H1 (cell line): ENCODE results near the gene LLGL2. TPM values are rescaled to one million over a fixed set of nuclear protein-coding genes. Genes with fewer than 3 reads are reported as not detected.

ENCODE experiments used
- CTCF ChIA-PET: fragments of 300-600 bp; sonication (Branson Sonifier 250); formaldehyde crosslinking; loops from one replicate; lab custom pipeline; 2021; ENCODE audit not compliant: partially characterized antibody; lab: Charles Lee
- POLR2A ChIA-PET: fragments of 300-600 bp; sonication (Branson Sonifier 250); formaldehyde crosslinking; loops from one replicate; lab custom pipeline; 2021; ENCODE audit warnings: inconsistent platforms; ENCODE audit not compliant: partially characterized antibody; lab: Charles Lee
- DNase-seq, 2 experiments: peaks; one replicate each; pipeline versions ENCODE4 v3.0.0 to v3.0.0-alpha.2; 2010 to 2022; ENCODE audit warnings: low spot score in 2 of 2, low read depth in 1 of 2, mixed read lengths in 1 of 2
- FAIRE-seq: peaks from 2 replicates; lab custom pipeline; 2011; peaks lifted over from hg19 to GRCh38; lab: Jason Lieb, UNC
- H2AFZ ChIP-seq: 2 replicates; pipeline ENCODE4 v1.8.1; 2012; ENCODE audit warnings: low read length, inconsistent platforms
- H2AK5ac ChIP-seq: 2 replicates; pipeline ENCODE4 v1.6.1; 2013; ENCODE audit warnings: low read depth, low read length
- H2BK120ac ChIP-seq: replicated peaks from 2 replicates; pipeline ENCODE3; 2013; ENCODE audit warnings: low read depth, low read length, inconsistent platforms
- H2BK12ac ChIP-seq: 2 replicates; pipeline ENCODE4 v1.6.1; 2013; ENCODE audit warnings: low read depth, low read length
- H2BK15ac ChIP-seq: 2 replicates; pipeline ENCODE4 v1.6.1; 2013; ENCODE audit warnings: low read length
- H2BK20ac ChIP-seq: 2 replicates; pipeline ENCODE4 v1.6.1; 2013; ENCODE audit warnings: low read length
- H2BK5ac ChIP-seq: 2 replicates; pipeline ENCODE4 v1.6.1; 2013; ENCODE audit warnings: low read depth, low read length
- H3K14ac ChIP-seq: 2 replicates; pipeline ENCODE4 v1.6.1; 2013; ENCODE audit warnings: inconsistent platforms; ENCODE audit not compliant: insufficient read length
- H3K18ac ChIP-seq: 2 replicates; pipeline ENCODE4 v1.6.1; 2013; ENCODE audit warnings: low read length; ENCODE audit errors: extremely low read depth
- H3K23ac ChIP-seq: 2 replicates; pipeline ENCODE4 v1.6.1; 2013; ENCODE audit warnings: inconsistent platforms; ENCODE audit not compliant: insufficient read length
- H3K23me2 ChIP-seq: 2 replicates; pipeline ENCODE4 v1.6.1; 2013; ENCODE audit warnings: low read depth, low read length
- H3K27ac ChIP-seq: 2 replicates; pipeline ENCODE4 v1.6.1; 2011; ENCODE audit warnings: low read depth, low read length, inconsistent platforms
- H3K27me3 ChIP-seq, 4 experiments: replicated peaks in 1 of 4; 1 replicate in 1 of 4; 2 replicates in 3 of 4; pipeline versions ENCODE4 v1.6.1 to v1.8.1; 2011 to 2013; ENCODE audit warnings: low read length in 3 of 4, mild to moderate bottlenecking in 3 of 4, inconsistent platforms in 2 of 4, mixed read lengths in 2 of 4, moderate library complexity in 1 of 4; ENCODE audit not compliant: control insufficient read depth in 3 of 4, insufficient read depth in 3 of 4; ENCODE audit errors: extremely low read depth in 1 of 4
- H3K36me3 ChIP-seq, 4 experiments: 2 replicates each; pipeline versions ENCODE4 v1.6.1 to v1.8.1; 2011 to 2013; ENCODE audit warnings: mild to moderate bottlenecking in 4 of 4, low read length in 3 of 4, moderate library complexity in 2 of 4, control low read depth in 1 of 4, inconsistent platforms in 1 of 4; ENCODE audit not compliant: insufficient read depth in 4 of 4, control insufficient read depth in 2 of 4
- H3K4ac ChIP-seq: replicated peaks from 2 replicates; pipeline ENCODE3; 2013; ENCODE audit warnings: low read length, low read depth, mixed read lengths, inconsistent platforms; ENCODE audit not compliant: insufficient read length
- H3K4me1 ChIP-seq, 4 experiments: replicated peaks in 1 of 4; 1 replicate in 1 of 4; 2 replicates in 3 of 4; pipeline versions ENCODE4 v1.6.1 to v1.8.1; 2011 to 2013; ENCODE audit warnings: low read length in 3 of 4, inconsistent platforms in 2 of 4, mixed read lengths in 1 of 4; ENCODE audit not compliant: insufficient read depth in 4 of 4, control insufficient read depth in 3 of 4
- H3K4me2 ChIP-seq, 2 experiments: 2 replicates each; pipeline versions ENCODE4 v1.6.1 to v1.8.1; 2011 to 2013; ENCODE audit warnings: low read depth in 2 of 2, low read length in 2 of 2, control low read depth in 1 of 2, inconsistent platforms in 1 of 2, mild to moderate bottlenecking in 1 of 2; ENCODE audit not compliant: insufficient read depth in 1 of 2
- H3K4me3 ChIP-seq, 4 experiments: fragments of 200-600, 300-600 bp in 1 of 4; sonication (generic), shearing (Covaris generic), sonication (Bioruptor Twin) in 1 of 4; 2 replicates each; pipeline versions ENCODE4 v1.5.1 to v1.8.1; 2011 to 2016; ENCODE audit warnings: low read length in 4 of 4, low read depth in 3 of 4, control low read depth in 2 of 4, inconsistent platforms in 2 of 4, mild to moderate bottlenecking in 2 of 4, mixed read lengths in 1 of 4, moderate library complexity in 1 of 4; ENCODE audit not compliant: insufficient read depth in 2 of 4; ENCODE audit errors: extremely low read depth in 1 of 4
- H3K56ac ChIP-seq: replicated peaks from 2 replicates; pipeline ENCODE3; 2013; ENCODE audit warnings: low read depth, mild to moderate bottlenecking, mixed read lengths, low read length, inconsistent platforms; ENCODE audit not compliant: insufficient read length
- H3K79me1 ChIP-seq: 2 replicates; pipeline ENCODE4 v1.6.1; 2013; ENCODE audit warnings: low read depth, low read length, control low read depth
- H3K79me2 ChIP-seq, 2 experiments: 2 replicates each; pipeline versions ENCODE4 v1.6.1 to v1.8.1; 2012 to 2013; ENCODE audit warnings: low read length in 2 of 2, mild to moderate bottlenecking in 2 of 2, inconsistent platforms in 1 of 2; ENCODE audit not compliant: insufficient read depth in 2 of 2, control insufficient read depth in 1 of 2
- H3K9ac ChIP-seq, 4 experiments: replicated peaks in 1 of 4; 1 replicate in 1 of 4; 2 replicates in 3 of 4; pipeline versions ENCODE4 v1.6.1 to v1.8.1; 2011 to 2013; ENCODE audit warnings: low read depth in 3 of 4, low read length in 3 of 4, control low read depth in 2 of 4, mild to moderate bottlenecking in 2 of 4, moderate library complexity in 2 of 4, inconsistent platforms in 1 of 4; ENCODE audit errors: extremely low read depth in 1 of 4
- H3K9me3 ChIP-seq, 2 experiments: 2 replicates each; pipeline versions ENCODE4 v1.6.1 to v1.8.1; 2012 to 2013; ENCODE audit warnings: mild to moderate bottlenecking in 2 of 2, moderate library complexity in 2 of 2, control low read depth in 1 of 2, inconsistent platforms in 1 of 2, low read depth in 1 of 2, low read length in 1 of 2, mixed read lengths in 1 of 2; ENCODE audit not compliant: insufficient read depth in 2 of 2
- H4K20me1 ChIP-seq, 2 experiments: replicated peaks in 1 of 2; 2 replicates each; pipeline versions ENCODE3 to v1.8.1; 2011 to 2013; ENCODE audit warnings: inconsistent platforms in 2 of 2, low read length in 2 of 2, mild to moderate bottlenecking in 1 of 2; ENCODE audit not compliant: insufficient read depth in 2 of 2, control insufficient read depth in 1 of 2
- H4K5ac ChIP-seq: 2 replicates; pipeline ENCODE4 v1.6.1; 2013; ENCODE audit warnings: low read length, low read depth, mixed read lengths, inconsistent platforms; ENCODE audit not compliant: insufficient read length
- H4K8ac ChIP-seq: 2 replicates; pipeline ENCODE4 v1.8.0; 2013; ENCODE audit warnings: mild to moderate bottlenecking, moderate library complexity, low read length, inconsistent platforms; ENCODE audit not compliant: insufficient read depth; ENCODE audit errors: extremely low read depth
- H4K91ac ChIP-seq: replicated peaks from 2 replicates; pipeline ENCODE3; 2013; ENCODE audit warnings: low read length, mixed read lengths, inconsistent platforms; ENCODE audit not compliant: insufficient read length
- ATF2 ChIP-seq: IDR thresholded peaks from 2 replicates; pipeline ENCODE4 v1.6.1; 2012; ENCODE audit warnings: low read length, inconsistent platforms
- CHD1 ChIP-seq: IDR thresholded peaks from 2 replicates; pipeline ENCODE4 v1.6.1; 2012; ENCODE audit warnings: low read depth, low read length, improper control_type of control experiment
- CREB1 ChIP-seq: IDR thresholded peaks from 2 replicates; pipeline ENCODE4 v1.6.1; 2012; ENCODE audit warnings: inconsistent platforms
- KDM5A ChIP-seq: fragments of 200-600 bp; IDR thresholded peaks from 2 replicates; pipeline ENCODE4 v1.7.1; 2012; ENCODE audit warnings: mild to moderate bottlenecking, low read length, inconsistent platforms, mixed read lengths
- RAD21 ChIP-seq, 2 experiments: IDR thresholded peaks in 1 of 2; conservative IDR thresholded peaks in 1 of 2; 2 replicates each; pipeline ENCODE4 v1.6.1; 2011; ENCODE audit warnings: low read depth in 2 of 2, low read length in 2 of 2, improper control_type of control experiment in 1 of 2, inconsistent platforms in 1 of 2, mild to moderate bottlenecking in 1 of 2, moderate library complexity in 1 of 2
- SIRT6 ChIP-seq: IDR thresholded peaks from one replicate; pipeline ENCODE4 v1.7.1; 2012; ENCODE audit warnings: low read length, inconsistent platforms
- SP2 ChIP-seq: IDR thresholded peaks from 2 replicates; pipeline ENCODE4 v1.6.1; 2012; ENCODE audit warnings: mild to moderate bottlenecking, low read length, inconsistent platforms
- SUZ12 ChIP-seq: fragments of 200-600 bp; sonication (generic); IDR thresholded peaks from 2 replicates; pipeline ENCODE4 v1.6.1; 2012; ENCODE audit warnings: mild to moderate bottlenecking, inconsistent platforms, low read length, moderate library complexity, mixed read lengths
- WGBS, 2 experiments: shearing (Covaris generic) in 1 of 2; methylation state at CpG; one replicate each; pipeline versions ENCODE4 v1.1.6 to v1.1.7; 2013 to 2015; ENCODE audit warnings: low lambda C conversion rate in 2 of 2, mixed read lengths in 2 of 2, inconsistent platforms in 1 of 2, low coverage in 1 of 2, missing lambda C conversion rate in 1 of 2; ENCODE audit not compliant: insufficient replicate concordance in 2 of 2, insufficient coverage in 1 of 2, insufficient read length in 1 of 2; ENCODE audit errors: extremely low coverage in 1 of 2, missing lambda C conversion rate in 1 of 2; 5-methylcytosine and 5-hydroxymethylcytosine counted together
- polyA plus RNA-seq, 7 experiments: library from polyadenylated mRNA; depleted of rRNA in 3 of 7; stranded (reverse) in 5 of 7; unstranded in 2 of 7; fragments of >200 nt in 5 of 7; fragments of 200-250 nt in 2 of 7; gene quantifications; 1 replicate in 5 of 7; 2 replicates in 1 of 7; 4 replicates in 1 of 7; pipeline versions ENCODE4 v1.2.1 to v1.2.3, GENCODE V29; 2011 to 2013; ENCODE audit warnings: missing spikeins in 2 of 7, mixed read lengths in 2 of 7
- total RNA-seq: library from RNA; stranded (reverse); fragmentation: NEBNext Ultra II Directional; extraction: Animal tissue kit (Norgen Biotek cat#: 25700); gene quantifications from 2 replicates; pipeline ENCODE4 v1.2.1, GENCODE V29; 2021
- TF ChIP-seq, protein P1 (sequence below), 3 experiments: IDR thresholded peaks; 1 replicate in 2 of 3; 2 replicates in 1 of 3; pipeline versions ENCODE4 v1.5.1 to v1.6.1; 2011; ENCODE audit warnings: low read length in 3 of 3, mild to moderate bottlenecking in 3 of 3, inconsistent platforms in 2 of 3, low read depth in 1 of 3, moderate library complexity in 1 of 3; ENCODE audit not compliant: insufficient read depth in 1 of 3; ENCODE audit errors: control extremely low read depth in 1 of 3

LLGL2 gene
- total and polyA plus RNA-seq, 2 of the 8 experiments (the other 6 are each of a cell fraction or from before 2014, with no cell fraction given), result 64.5 to 77.1 TPM

DNA sequence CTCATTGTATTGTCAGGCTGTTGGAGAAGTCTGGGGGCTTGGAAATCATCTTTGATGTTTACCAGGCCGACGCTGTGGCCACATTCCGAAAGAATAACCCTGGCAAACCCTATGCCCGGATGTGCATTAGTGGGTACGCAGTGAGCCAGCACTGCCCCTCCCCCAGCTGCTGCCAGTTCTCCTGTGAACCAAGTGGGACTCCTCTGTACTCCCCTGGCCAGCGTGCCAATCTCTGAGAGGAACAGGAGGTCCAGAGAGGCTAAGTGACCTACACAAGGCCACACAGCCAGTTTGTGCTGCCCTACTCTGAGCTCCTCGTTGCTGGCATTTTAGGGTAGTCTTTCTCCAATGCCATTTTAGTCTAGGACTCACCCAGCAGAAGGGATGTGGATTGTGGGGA lies 1.9 kb upstream of the LLGL2 start:
- Histone ChIP-seq H3K56ac (no peak overlapping the region), H3K23me2 (peaks cover 11% of the 10 kb centered on the region; the same call in 1 of the 2 replicates), H3K79me2 (peaks cover 0 to 4% of the 10 kb centered on the region in 2 experiments; a peak in 1 of 4 replicates), H2BK20ac (no peak overlapping the region), H3K9me3 (no peaks in the 10 kb centered on the region), H3K79me1 (no peaks in the 10 kb centered on the region), H3K4me3 (no peak overlapping the region), H4K8ac (no peak overlapping the region), H3K4me1 (peaks cover 0 to 13% (median 4%) of the 10 kb centered on the region in 4 experiments; a peak in 6 of 7 replicates), H2AFZ (no peak overlapping the region), H3K36me3 (peaks cover 0 to 34% (median 7%) of the 10 kb centered on the region in 4 experiments; a peak in 6 of 8 replicates), H2AK5ac (no peak overlapping the region), H3K14ac (no peak overlapping the region), H2BK15ac (no peak overlapping the region), H3K9ac (no peak overlapping the region; a peak in 1 of 7 replicates), H2BK120ac (no peak overlapping the region), H2BK5ac (no peak overlapping the region), H3K27me3 (no peaks in the 10 kb centered on the region; a peak in 1 of 7 replicates), H3K18ac (no peak overlapping the region), H3K4ac (no peak overlapping the region), H3K23ac (no peak overlapping the region), H4K91ac (no peak overlapping the region), H4K20me1 (peaks cover 3 to 14% of the 10 kb centered on the region in 2 experiments), H2BK12ac (no peak overlapping the region; the same call in 1 of the 2 replicates), H3K4me2 (peak overlapping the region in 1 of 2 experiments; percentile 57; a peak in 1 of 4 replicates), H3K27ac (no peak overlapping the region), H4K5ac (no peak overlapping the region)
- no peak for FAIRE-seq
- ChIA-PET POLR2A (interaction anchor here (0.6 to 2.4 kb wide), 4 partner anchors 15 to 351 kb away, joined by 3 to 10 read pairs (median 4); no protein-coding TSS in a partner anchor), CTCF (interaction anchor here (0.6 to 3.4 kb wide), 6 partner anchors 11 to 110 kb away, joined by 3 to 16 read pairs (median 3); partner anchors contain the start of gene SMIM5)
- no peak for DNase-seq
- 89% methylated on average over 7 of the region's 7 CpGs; no CpG with 5 or more reads in 1 of the 2 experiments for WGBS, 2 experiments
- TF ChIP-seq SP2 (no peak), SUZ12 (no peak), RAD21 (IDR thresholded peaks at IDR 0.05 in 1 of 2, conservative IDR thresholded peaks at IDR 0.05 in 1 of 2; ENCODE audit: low read depth in 2 of 2, low read length in 2 of 2) (no peak), CREB1 (no peak), CHD1 (no peak), KDM5A (no peak), ATF2 (no peak), SIRT6 (no peak)
- TF ChIP-seq, protein P1, sequence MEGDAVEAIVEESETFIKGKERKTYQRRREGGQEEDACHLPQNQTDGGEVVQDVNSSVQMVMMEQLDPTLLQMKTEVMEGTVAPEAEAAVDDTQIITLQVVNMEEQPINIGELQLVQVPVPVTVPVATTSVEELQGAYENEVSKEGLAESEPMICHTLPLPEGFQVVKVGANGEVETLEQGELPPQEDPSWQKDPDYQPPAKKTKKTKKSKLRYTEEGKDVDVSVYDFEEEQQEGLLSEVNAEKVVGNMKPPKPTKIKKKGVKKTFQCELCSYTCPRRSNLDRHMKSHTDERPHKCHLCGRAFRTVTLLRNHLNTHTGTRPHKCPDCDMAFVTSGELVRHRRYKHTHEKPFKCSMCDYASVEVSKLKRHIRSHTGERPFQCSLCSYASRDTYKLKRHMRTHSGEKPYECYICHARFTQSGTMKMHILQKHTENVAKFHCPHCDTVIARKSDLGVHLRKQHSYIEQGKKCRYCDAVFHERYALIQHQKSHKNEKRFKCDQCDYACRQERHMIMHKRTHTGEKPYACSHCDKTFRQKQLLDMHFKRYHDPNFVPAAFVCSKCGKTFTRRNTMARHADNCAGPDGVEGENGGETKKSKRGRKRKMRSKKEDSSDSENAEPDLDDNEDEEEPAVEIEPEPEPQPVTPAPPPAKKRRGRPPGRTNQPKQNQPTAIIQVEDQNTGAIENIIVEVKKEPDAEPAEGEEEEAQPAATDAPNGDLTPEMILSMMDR (IDR thresholded peaks at IDR 0.05; ENCODE audit: control extremely low read depth in 1 of 3, insufficient read depth in 1 of 3, low read depth in 1 of 3, low read length in 3 of 3), result no peak
